Kidney (tissue), 14 donors: ENCODE results near the gene FBXL17. TPM values are rescaled to one million over a fixed set of nuclear protein-coding genes. Genes with fewer than 3 reads are reported as not detected.

Source experiments
- DNase-seq, 5 donors: peaks; one replicate each; pipeline ENCODE4 v3.0.0-alpha.2; 2013 to 2020
- FAIRE-seq: peaks from 2 replicates; lab custom pipeline; 2012; peaks lifted over from hg19 to GRCh38; lab: Jason Lieb, UNC
- H3K27ac ChIP-seq, 2 donors: one replicate each; pipeline ENCODE4 v1.7.0; 2013; ENCODE audit warnings: low read depth in 2 of 2, low read length in 2 of 2, inconsistent platforms in 1 of 2
- H3K27me3 ChIP-seq: one replicate; pipeline ENCODE4 v1.7.1; 2013; ENCODE audit warnings: low read length, inconsistent platforms; ENCODE audit not compliant: control insufficient read depth, insufficient read depth
- H3K36me3 ChIP-seq, 3 donors: one replicate each; pipeline versions ENCODE4 v1.7.0 to v1.7.1; 2013; ENCODE audit warnings: low read length in 3 of 3, control low read depth in 1 of 3, inconsistent platforms in 1 of 3; ENCODE audit not compliant: insufficient read depth in 3 of 3, control insufficient read depth in 2 of 3
- H3K4me1 ChIP-seq, 3 donors: one replicate each; pipeline versions ENCODE4 v1.7.0 to v1.7.1; 2013; ENCODE audit warnings: low read length in 3 of 3, inconsistent platforms in 1 of 3, low read depth in 1 of 3; ENCODE audit not compliant: control insufficient read depth in 2 of 3, insufficient read depth in 2 of 3
- H3K4me3 ChIP-seq, 3 donors: one replicate each; pipeline versions ENCODE4 v1.7.0 to v1.8.1; 2013; ENCODE audit warnings: low read length in 3 of 3, control low read depth in 1 of 3, inconsistent platforms in 1 of 3
- H3K9ac ChIP-seq, 3 donors: one replicate each; pipeline versions ENCODE4 v1.7.0 to v1.7.1; 2013; ENCODE audit warnings: low read length in 3 of 3, control low read depth in 1 of 3, inconsistent platforms in 1 of 3
- H3K9me3 ChIP-seq, 3 donors: one replicate each; pipeline versions ENCODE4 v1.7.0 to v1.7.1; 2013; ENCODE audit warnings: low read length in 3 of 3, control low read depth in 1 of 3, inconsistent platforms in 1 of 3; ENCODE audit not compliant: control insufficient read depth in 2 of 3, insufficient read depth in 1 of 3
- intact Hi-C: fragments of 100-400 bp; cut with DNase I; formaldehyde crosslinking; loops from one replicate; pipeline ENCODE4 v1.11.1; 2022
- polyA plus RNA-seq: library from polyadenylated mRNA; stranded (reverse); fragments of 350-450 nt; fragmentation: Illumina TruSeq; extraction: RNeasy Lipid Tissue Mini Kit (QIAGEN cat#74804); gene quantifications from one replicate; pipeline ENCODE4 v1.2.3, GENCODE V29; 2014; ENCODE audit warnings: low read depth, low replicate concordance; ENCODE audit not compliant: insufficient read depth
- total RNA-seq: library from RNA; stranded (reverse); fragmentation: NEBNext Ultra II Directional; extraction: Animal tissue kit (Norgen Biotek cat#: 25700); gene quantifications from one replicate; pipeline ENCODE4 v1.2.1, GENCODE V29; 2021
- TF ChIP-seq, protein P1 (sequence below): IDR thresholded peaks from 3 replicates; pipeline ENCODE4 v1.5.1; 2012; ENCODE audit warnings: mild to moderate bottlenecking, moderate library complexity, borderline replicate concordance; ENCODE audit not compliant: insufficient read depth; ENCODE audit errors: extremely low read depth
- donor health status: control.
- donor health status: control.
- donor health status: control.
- donor health status: control.
- donor health status: control.
- donor health status: DM: yes; HTN: yes; CAD: no.
- donor health status: Normal renal cell carcinoma (clear cell type).

FBXL17 gene
- total and polyA plus RNA-seq, 2 donors from 2014 or later = 11.7 to 26.5 TPM

DNA sequence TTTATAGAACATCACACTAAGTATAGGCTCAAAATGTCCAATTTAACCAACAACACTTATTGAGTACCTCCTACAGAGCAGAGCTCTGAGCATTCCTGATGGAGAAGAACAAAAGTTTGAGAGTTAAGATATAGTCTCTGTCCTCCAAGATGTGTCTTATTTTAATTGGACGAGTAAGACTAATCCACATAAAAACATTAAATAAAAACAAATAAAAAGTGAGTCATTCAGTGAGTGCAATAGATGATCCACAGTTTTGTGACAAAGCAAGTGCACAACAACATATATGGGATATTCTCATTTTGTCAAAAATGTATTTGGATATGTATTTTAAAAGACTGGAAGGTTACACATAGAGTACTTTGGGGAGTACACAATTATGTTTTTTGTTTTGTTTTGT is 277.4 kb downstream of the FBXL17 start:
- intact Hi-C loops = no loop called here
- Histone ChIP-seq H3K27ac (no peak overlapping the region), H3K4me3 (no peak overlapping the region), H3K9me3 (no peaks in the 10 kb centered on the region), H3K27me3 (no peaks in the 10 kb centered on the region), H3K36me3 (no peaks in the 10 kb centered on the region), H3K9ac (no peak overlapping the region), H3K4me1 (no peaks in the 10 kb centered on the region)
- DNase-seq = no peak
- no peak for FAIRE-seq
- TF ChIP-seq, protein P1, sequence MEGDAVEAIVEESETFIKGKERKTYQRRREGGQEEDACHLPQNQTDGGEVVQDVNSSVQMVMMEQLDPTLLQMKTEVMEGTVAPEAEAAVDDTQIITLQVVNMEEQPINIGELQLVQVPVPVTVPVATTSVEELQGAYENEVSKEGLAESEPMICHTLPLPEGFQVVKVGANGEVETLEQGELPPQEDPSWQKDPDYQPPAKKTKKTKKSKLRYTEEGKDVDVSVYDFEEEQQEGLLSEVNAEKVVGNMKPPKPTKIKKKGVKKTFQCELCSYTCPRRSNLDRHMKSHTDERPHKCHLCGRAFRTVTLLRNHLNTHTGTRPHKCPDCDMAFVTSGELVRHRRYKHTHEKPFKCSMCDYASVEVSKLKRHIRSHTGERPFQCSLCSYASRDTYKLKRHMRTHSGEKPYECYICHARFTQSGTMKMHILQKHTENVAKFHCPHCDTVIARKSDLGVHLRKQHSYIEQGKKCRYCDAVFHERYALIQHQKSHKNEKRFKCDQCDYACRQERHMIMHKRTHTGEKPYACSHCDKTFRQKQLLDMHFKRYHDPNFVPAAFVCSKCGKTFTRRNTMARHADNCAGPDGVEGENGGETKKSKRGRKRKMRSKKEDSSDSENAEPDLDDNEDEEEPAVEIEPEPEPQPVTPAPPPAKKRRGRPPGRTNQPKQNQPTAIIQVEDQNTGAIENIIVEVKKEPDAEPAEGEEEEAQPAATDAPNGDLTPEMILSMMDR = no peak

DNA sequence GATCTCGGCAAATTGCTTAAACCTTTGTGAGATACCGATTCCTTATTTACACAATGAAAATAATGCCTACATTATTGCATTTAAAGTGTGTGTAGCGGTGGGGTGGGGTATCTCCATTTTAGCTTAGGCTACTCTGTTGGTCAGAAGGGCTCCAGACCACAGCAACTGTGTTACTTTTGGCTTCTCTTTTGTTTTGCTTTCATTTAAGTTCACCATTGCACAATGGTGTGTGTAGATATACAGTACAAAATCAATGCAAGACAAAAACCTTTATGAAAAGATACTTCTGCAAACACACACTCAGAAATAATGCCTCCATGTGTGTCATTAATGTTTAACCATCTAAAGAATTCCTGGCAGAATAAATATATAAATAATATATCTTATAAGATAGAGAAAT is 279.4 kb downstream of the FBXL17 start:
- Histone ChIP-seq H3K27me3 (no peaks in the 10 kb centered on the region), H3K9ac (no peak overlapping the region), H3K4me1 (no peaks in the 10 kb centered on the region), H3K27ac (no peak overlapping the region), H3K4me3 (no peak overlapping the region), H3K9me3 (no peaks in the 10 kb centered on the region), H3K36me3 (no peaks in the 10 kb centered on the region)
- FAIRE-seq = no peak
- TF ChIP-seq, protein P1 = no peak
- intact Hi-C loops = no loop called here
- DNase-seq = no peak

DNA sequence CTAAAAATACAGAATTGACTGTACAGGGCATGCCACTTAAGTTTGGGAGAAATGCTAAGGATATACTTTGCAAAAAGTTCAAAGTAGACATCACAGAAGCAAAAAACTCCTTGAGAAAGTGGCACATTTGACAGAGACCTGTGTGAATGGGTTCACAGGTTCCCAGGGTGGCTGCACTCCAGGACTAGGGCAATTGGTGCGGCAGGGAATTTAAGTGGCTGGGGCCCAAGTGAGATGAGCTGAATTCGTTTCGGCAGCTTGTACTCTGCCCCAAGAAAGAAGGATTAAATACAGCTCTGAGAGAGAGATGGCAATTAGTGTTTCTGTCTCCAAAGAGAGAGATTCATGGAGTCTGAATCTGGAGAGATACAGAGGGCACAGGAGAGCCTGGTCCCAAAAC is 280.1 kb downstream of the FBXL17 start:
- Histone ChIP-seq H3K4me1 (no peaks in the 10 kb centered on the region), H3K9ac (no peak overlapping the region), H3K27me3 (no peaks in the 10 kb centered on the region), H3K27ac (no peak overlapping the region), H3K9me3 (no peaks in the 10 kb centered on the region), H3K4me3 (no peak overlapping the region), H3K36me3 (no peaks in the 10 kb centered on the region)
- TF ChIP-seq, protein P1 = no peak
- FAIRE-seq (no peak), DNase-seq (no peak)
- intact Hi-C loops = no loop called here

DNA sequence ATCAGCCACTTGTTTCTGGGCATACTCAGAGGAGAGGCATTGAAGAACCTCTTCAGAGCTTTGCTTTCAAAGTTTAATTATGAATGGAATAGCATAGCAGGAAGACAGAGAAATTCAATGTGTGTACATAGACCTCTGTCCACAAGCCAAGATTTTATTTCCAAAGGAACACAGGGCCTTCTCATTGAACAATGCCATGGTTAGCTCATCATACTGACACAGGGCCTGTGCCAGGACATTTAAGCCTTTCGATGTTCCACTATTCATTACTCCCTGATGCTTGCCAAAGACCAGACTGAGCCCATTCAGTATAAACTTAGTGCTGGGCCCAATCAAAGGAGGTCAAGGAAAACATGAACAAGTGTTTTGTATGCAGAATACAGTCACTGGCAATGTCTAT is 280.8 kb downstream of the FBXL17 start:
- FAIRE-seq (no peak), DNase-seq (no peak)
- Histone ChIP-seq H3K27ac (no peak overlapping the region), H3K4me1 (no peaks in the 10 kb centered on the region), H3K9ac (no peak overlapping the region), H3K9me3 (no peaks in the 10 kb centered on the region), H3K27me3 (no peaks in the 10 kb centered on the region), H3K4me3 (no peak overlapping the region), H3K36me3 (no peaks in the 10 kb centered on the region)
- intact Hi-C loops = no loop called here
- TF ChIP-seq, protein P1 = no peak
